GM12874 (cell line): ENCODE results near the gene DSE.

Experiments
- CTCF ChIP-seq: IDR thresholded peaks from 2 replicates; pipeline ENCODE4 v1.5.1; 2011; ENCODE audit warnings: low read depth, mild to moderate bottlenecking, control low read depth, low read length, moderate library complexity; ENCODE audit not compliant: insufficient read depth

DSE gene

GRCh38 chr6:116392132-116393013 is 21.6 kb downstream of the DSE start:
- no peak for TF ChIP-seq CTCF

GRCh38 chr6:116393430-116393829 is 22.7 kb downstream of the DSE start:
- peak; percentile 31; the same call in 1 of the 2 replicates for TF ChIP-seq CTCF

GRCh38 chr6:116395647-116396046 is 24.9 kb downstream of the DSE start:
- no peak for TF ChIP-seq CTCF

GRCh38 chr6:116396441-116396840 is 25.7 kb downstream of the DSE start:
- no peak for TF ChIP-seq CTCF

GRCh38 chr6:116397914-116398313 is 27.2 kb downstream of the DSE start:
- TF ChIP-seq CTCF: no peak

- no peak for TF ChIP-seq CTCF
Measured at GRCh38 chr6:116398316-116399010, 27.7 kb downstream of the DSE start.

- no peak for TF ChIP-seq CTCF
Measured at GRCh38 chr6:116399287-116399686, 28.5 kb downstream of the DSE start.
